ENCODE measurements around the gene MTRR.
A peak's percentile ranks its signal among the peaks of the same experiment; 100 is the strongest.
"Not testable (repeated sequence)": the region's sequence is repeated elsewhere in the genome, so short reads cannot be mapped to it uniquely, and the experiment has no call there.

MTRR gene

DNA sequence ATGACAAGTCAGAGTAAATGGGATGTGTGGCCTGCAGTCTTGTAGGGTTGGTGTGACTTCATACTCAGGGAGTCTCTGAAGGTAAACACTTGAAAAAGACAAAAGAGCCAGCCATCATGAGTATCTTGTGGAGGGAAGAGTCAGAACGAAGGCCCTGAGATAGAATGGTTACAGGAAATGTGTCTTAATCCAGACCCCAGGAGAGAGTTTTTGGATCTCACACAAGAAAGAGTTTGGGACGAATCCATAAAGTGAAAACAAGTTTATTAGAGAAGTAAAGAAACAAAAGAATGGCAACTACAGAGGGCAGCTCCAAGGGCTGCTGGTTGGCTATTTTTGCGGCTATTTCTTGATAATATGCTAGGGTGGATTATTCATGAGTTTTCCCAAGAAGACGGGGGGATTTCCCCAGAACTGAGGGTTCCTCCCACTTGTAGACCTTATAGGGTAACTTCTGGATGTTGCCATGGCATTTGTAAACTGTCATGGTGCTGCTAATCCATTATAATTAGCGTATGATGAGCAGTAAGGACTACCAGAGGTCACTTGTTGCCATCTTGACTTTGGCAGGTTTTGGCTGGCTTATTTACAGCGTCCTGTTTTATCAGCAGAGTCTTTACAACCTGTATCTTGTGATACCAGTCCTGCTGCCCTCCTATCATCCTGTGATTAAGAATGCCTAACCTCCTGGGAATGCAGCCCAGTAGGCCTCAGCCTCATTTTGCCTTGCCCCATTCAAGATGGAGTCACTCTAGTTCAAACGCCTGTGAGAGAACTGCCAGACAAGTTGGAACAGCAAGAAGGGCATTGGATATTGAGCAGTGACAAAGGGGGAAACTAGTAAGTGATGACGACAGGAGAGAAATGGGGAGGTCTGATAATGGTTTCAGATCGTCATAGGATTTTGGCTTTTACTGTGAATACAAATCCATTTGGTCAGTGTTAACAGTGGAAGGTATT, 34.0 kb downstream of the MTRR start:
- no peak for DNase-seq

DNA sequence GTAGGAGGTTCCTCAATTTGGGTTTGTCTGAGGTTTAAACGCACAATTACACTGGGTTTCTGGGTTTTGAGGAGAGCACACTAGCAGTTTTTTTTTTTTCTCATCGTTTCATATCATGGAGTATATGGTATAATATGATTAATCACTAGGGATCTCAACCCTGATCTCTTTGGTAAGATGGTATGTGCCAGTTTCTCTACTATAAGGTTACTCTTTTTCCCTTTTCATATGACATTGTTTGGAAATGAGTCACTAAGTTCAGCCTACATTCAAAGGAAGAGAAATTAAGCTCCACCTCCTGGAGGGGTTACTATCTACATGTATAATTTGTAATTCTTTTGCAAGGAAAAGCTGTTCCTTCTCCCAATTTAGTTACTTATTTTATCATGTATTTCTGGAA, 35.2 kb downstream of the MTRR start:
- no peak for DNase-seq

DNA sequence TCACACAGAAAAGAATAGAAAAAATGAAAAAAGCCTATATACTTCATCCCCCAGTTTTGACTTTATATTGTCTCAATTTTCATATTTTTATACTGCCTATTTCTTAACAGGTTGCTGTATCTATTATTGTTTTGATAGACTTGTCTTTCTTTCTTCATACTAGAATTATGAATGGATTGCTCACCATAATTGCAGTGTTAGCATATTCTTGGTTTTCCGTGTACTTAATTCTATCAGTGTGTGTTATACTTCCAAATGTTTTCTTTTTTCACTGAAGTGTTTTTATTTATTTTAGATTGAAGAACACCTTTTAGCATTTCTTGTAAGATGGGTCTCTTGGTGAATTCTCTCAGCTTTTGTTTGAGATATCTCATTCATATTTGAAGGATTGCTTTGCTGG, 38.7 kb downstream of the MTRR start:
- no peak for DNase-seq

DNA sequence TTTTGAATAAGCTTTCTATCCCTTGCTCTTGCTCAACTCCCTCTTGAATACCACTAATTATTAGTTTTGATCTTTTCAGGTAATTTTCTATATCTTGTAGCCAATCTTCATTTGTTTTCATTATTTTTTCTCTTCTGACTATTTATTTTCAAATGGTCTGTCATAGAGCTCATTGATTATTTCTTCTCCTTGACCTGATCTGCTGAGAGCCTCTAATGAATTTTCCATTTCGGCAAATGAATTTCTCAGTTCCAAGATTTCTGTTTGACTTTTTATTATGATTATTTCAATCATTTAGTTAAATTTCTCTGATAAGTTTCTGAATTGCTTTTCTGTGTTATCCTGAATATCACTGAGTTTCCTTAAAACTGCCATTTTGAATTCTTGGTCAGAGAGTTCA, 39.4 kb downstream of the MTRR start:
- DNase-seq = no peak

DNA sequence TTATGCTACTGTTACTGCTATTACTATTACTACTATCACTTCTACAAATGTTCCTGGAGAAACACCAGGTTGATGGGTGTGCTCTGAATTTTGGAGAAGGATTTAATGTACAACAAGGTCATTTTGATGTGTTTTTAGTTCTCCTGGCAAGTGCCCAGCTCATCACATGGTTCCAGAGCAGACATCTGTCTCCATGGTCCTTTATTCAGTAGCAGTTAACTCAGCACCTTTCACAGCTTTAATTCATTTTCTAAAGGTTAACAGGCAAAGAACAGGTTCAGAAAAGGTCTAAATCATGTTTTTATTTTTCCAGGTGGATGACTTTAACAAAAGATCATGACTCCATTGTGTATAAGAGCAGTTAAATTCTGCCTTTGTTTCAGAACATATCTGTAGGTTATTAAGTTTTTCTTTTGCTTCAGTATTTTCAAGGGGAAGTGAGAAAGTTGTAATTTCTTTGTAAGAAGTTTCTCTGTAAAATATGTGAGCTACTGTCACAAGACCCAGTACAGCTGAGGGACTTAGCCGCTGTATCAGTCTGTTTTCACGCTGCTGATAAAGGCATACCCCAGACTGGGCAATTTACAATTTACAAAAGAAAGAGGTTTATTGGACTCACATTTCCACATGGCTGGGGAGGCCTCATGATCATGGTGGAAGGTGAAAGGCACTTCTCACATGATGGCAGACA, 41.9 kb downstream of the MTRR start:
- DNase-seq = no peak

DNA sequence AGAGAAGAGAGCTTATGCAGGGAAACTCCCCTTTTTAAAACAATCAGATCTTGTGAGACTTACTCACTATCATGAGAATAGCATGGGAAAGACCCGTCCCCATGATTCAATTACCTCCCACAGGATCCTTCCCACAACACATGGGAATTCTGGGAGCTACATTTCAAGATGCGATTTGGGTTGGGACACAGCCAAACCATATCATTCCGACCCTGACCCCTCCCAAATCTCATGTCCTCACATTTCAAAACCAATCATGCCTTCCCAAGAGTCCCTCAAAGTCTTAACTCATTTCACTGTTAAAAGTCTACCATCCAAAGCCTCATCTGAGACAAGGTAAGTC, 42.5 kb downstream of the MTRR start:
- DNase-seq = not testable (repeated sequence)

DNA sequence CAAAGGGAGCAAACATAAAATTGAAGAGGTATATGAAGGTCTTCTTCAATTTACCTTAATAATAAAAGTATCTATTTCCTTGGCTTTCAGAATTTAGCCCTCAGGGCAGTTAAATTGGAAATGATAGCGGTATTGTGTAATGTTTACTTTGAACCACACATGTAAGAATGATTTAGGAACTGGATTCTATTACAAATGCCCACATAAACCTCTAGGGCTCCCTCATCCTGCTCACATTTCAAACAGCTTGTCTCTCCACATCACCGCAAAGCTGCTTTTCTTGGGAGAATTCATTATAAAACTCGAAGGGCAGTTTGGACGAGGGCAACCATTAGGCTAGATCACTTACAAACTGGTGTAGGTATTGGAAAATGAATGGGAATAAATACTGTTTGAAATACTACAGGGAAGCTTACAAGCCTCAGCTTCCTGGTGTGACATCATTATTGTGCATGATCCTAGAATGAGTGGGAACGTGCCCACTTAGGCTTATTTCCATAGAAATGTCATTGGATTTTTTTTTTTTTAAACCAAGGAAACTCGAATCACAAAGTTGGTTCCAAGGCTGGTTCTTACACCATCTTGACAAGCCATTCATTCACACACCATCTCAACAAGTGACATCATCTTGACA, 47.3 kb downstream of the MTRR start:
- DNase-seq = no peak

DNA sequence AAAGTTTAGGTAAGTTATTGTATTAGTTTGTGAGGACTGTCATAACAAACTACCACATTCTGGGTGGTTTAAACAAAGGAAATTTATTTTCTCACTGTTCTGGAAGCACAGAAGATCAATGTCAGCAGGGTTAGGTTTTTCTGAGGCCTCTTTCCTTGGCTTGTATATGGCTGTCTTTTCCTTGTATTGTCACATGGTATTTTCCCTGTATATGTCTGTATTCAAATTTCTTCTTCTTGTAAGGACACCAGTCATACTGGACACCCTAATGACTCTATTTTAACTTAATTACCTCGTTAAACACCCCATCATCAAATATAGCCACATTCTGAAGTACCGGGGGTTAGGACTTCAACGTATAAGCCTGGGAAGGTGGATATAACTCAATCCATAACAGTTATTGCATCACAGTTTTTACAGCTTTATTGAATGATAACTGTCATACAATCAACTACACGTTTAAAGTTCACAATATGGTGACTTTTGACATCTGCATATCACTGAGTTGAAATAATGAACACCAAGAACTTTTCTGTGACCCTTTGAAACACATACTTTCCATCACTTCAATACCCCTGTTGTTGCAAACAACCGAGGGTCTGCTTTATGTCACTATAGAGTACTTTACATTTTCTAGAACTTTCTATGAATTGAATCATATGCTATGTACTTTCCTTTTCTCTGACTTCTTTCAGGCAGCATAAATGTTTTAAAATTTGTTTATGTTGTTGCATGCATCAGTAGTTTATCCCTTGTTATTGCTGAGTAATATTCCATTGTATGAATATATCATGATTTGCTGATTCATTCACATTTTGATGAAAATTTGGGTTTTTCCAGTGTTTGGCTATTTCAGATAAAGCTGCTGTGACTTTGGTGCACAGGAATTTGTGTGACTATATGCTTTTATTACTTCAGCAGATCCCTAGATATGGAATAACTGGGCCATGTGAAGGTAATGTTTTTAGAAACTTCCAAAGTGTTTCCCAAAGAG, 48.5 kb downstream of the MTRR start:
- DNase-seq = no peak

DNA sequence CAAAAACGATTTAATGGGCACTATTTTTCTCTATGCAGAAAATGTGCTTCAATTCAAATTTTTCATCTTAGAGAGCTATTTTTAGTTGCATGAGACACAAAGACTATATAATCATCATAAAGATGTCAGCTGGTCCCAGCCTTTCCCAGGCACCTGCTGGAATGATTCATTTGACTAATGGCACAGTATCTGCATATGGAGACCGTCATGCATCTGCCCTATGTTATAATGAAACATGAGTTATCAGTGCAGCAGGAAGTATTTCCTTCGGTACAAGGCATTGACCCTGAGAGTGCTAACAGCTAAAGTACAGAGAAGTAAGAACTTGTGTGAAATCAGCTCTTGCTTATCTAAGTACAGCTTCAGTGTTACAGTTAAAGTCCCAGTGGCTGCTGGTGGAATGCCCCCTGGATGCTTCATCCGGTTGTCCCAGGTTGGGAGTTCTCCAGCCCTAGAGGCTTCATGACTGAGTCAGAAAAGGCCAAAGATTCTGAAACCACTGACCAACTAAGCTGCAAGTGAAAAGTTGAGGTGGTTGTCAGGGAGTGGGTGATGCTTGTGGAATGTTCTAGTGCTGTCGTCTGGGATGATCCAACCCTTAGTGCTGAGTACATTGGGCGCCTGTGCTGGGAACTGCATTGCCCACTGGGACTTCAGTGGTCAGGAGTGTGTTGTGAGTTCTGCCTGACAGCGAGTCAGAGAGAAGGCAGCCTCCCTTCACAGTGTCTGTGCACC, 57.2 kb downstream of the MTRR start:
- peak; percentile 39 for DNase-seq

DNA sequence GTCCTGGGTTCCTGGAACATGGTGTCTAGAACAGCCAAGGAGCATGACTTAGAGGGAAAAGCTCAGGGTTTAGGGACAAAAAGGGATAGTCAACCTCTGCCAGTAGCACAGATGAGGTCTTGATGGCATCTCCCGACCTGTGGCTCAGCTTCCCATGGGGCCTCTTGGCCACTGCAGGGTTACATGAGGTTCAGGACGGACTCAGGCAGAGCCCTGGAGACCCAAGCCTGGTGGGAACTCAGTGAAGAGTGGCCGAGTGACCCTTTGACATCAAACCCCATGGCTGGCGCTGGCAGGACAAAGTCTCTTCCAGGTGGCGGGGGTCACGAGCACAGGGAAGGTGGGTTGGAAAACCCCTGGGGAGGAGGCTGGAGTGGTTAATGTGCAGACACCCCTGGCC, 57.8 kb downstream of the MTRR start:
- no peak for DNase-seq

DNA sequence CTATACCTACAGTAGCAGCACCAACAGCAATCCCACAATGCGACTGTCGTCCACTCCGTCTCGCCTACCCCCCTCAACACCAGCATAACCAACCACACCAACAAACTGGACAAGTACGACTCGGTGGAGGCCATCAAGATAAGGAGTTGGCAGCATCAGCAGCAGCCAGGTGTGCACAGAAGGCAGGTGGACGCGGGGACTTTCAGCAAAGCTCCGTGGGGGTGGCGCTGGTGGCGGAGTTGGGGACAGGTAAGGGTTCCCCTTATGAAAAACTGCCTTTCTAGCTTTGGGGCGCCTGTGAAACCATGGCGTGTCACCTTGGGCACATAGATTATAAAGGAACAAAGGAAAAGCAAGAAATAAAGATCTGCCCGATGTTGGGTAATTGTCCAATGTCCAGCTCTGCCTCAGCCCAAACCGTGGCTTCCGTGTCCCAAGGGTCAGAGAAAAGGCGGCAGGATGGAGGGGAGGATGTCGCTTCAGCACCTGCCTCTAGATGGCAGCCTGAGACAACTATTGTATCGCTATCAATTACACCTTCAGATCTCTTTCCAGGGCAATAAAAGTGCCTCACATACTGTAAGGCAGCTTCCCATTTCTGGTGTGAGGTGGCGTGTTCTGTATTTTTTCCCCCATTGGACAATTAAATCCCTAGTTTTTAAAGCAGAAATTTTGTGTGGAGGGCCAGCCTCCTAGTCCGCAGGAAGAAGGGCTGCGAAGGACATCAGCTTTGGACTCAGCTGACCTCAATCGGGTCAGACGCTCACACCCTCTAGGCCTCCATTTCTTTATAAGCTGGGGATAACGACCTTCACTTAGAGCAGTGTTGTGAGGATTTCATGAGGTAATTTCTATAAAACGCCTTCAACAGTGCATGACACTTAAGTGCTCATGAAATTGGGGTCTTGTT, 58.8 kb downstream of the MTRR start:
- DNase-seq = no peak

DNA sequence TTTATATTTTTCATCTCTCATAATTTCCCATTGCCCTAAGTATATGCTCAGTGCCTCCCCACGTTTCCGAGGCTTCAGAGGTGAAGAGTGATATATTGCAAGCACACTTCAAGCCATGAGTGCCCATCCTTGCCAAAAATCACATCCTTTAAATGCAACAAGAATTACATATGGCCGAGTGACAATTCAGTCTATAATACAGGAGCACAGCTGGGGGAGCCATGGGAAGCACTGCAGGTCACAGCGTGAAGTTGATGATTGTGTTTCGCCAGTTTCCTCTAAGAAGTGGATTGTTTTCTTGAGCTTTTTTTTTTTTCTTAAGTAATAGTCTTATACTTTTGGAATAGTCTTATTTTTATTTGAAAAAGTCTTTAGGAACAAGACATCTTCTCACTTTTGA, 61.1 kb downstream of the MTRR start:
- no peak for DNase-seq

DNA sequence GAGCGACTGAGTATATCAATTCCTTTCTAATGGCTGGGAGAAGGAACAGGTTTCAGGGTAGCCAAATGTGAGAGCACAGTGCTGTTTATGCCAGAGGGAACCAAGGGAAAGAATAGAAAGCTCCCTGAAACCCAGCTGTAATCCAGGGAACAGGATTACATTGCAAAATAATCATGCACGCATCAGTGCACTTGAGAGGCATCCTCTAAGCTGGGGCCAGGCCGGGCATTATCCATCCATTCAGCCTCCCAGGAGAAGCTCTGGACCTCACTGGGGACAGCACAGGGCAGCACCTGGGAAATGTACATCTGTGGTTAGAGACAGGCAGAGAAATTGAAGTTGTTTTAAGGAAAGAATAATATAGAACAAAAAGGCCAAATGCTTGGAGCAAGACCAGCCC, 72.7 kb downstream of the MTRR start:
- no peak for DNase-seq

DNA sequence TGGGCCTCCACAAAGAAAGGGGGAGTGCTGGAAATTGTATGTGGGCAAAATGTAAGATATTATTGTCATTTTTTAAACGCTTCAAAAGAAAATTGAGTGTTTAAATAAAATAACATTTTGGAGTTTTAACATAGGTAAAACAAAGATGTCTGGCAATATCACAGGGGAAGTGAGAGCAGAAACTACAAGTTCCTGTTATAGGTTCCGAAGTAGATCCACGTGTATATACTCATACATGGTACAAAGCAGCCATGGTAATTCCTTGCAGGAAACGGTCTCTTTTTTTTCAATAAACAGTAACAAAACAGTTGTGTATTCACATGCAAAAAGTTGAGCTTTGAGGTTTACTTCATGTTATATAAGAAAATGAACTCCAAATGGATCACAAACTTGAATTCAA, 78.4 kb downstream of the MTRR start:
- DNase-seq = no peak
